Superior temporal gyrus (tissue), 1 donor: Measurements from ENCODE around the gene CFAP58.

ENCODE experiments used
- DNase-seq: peaks from one replicate; pipeline ENCODE4 v3.0.0-alpha.2; 2016; ENCODE audit errors: extremely low spot score

CFAP58 gene

DNA sequence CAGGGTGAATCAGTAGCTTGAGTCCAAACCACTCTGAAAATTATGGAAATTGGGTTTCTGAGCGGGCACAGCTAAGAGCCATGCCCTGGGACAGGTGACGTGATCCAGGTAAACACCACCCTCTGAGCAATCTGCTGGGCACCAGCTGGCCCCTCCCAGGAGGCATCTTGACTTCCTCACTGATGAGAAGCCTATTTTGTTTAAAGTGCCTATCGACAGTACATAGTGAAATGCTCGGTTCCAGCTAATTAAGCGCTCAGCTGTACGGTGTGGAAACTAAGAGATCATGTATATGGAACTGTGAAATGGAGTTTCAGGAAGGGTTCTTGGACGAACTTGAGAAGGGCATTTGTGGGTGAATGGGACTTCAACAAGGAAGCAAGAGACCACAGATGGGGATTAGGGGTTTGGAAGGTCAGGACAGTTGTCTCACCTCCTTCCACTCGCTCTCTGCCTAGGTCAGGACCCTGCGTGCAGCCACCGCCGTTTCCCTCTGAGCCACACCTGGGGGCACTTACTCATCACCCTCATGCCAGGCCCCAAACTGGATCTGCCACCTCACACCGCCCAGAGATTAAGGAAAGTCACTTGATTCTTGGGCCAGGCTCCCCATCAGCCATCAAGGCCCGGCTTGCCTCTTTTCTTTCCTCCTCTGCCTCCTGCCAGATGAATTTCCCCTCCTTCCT, 18.5 kb upstream of the CFAP58 start:
- no peak for DNase-seq

DNA sequence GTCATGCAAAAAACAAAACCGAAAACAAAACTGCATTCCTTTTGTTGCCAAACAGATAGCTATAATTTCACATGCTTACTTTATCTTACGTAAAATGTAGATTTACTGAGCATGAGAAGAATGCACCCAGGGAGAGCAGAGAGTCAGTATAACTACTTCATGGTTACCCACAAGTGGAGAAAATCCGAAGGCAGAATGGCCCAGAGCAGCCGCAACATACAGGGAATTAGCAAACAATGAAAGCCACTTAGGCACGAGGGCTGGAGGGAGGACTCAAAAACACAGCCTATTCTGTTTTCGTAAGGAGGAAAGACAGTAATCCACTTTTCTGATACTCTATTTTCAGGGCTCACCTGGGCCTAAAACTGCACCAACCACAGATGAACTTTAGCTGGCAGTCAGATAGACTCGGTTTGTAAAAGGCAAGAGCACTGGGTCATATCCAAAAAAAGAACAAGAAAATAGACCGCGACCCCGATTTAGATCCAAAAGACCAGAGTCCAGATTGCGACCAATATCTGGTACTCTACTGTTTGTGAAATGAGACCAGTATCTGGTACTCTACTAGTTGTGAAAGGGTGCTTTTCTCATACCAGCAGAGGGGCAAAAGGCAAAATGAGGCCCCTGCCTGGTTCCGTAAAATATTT, 16.7 kb upstream of the CFAP58 start:
- no peak for DNase-seq

- no peak for DNase-seq
Measured at GRCh38 chr10:104337521-104337984, 16.1 kb upstream of the CFAP58 start.

DNA sequence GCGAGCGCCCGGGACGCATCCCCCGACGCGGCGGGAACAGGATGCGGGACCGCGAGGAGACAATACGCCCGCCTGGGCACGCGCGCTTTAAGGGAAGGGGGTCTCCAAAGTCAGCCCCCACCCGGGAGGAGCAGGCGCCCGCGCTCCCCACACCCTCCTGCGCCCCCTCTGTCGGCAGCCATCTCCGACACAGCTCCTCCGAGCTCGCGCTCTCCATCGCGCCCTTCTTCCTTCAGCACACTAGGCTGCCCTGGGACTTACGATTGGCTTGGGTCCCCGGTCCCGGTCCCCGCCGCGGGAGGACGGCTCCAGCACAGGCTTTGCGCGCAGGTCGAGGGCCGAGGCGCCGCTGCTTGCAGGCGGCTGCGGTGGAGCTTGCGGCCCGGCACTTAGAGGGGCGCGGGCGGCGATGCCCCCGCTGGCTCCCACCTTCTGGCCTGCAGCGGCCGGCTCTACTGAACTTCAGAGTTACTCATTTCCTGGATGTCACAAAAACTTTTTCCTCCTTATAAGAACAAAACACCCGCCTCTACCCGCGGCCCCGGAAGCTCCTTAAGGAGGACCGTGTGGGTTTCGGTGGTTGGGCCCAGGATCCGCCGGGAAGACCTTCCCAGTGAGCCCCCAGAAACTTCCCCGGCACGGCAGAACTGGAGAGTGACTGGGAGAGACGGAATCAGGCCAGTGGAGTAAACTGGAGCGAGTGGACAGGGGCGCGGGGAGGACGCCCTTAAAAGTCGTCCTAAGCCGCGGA, 15.5 kb upstream of the CFAP58 start, which contains the start of gene ITPRIP:
Gene ITPRIP, minus strand, starts transcription at position 481 of the 751 bp plus-strand sequence. CDS start 22,414 bp downstream, outside the sequence.
- peak; percentile 64 for DNase-seq

GRCh38 chr10:104339469-104340110, 14.0 kb upstream of the CFAP58 start:
- DNase-seq = peak; percentile 61

DNA sequence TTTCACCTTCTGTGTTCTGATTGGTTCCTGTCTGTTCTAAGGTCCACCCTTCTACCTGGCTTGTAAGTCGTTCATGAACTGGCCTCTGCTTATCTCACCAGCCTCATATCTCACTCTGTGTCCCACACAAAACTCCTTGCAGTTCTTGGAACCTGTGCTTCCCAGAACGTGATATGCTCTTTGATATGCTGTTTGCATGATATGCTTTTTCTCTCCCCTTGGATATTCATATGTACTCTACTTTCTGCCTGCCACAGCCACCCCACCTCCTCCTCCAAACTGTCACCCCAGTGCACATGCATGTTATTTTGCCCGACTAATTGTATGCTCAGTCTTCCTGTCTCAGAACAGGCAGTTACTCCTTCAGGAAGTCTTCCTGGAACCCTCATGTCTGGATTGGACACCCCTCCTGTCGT, 13.5 kb upstream of the CFAP58 start:
- no peak for DNase-seq

GRCh38 chr10:104340641-104341040, 13.0 kb upstream of the CFAP58 start:
- DNase-seq = no peak

DNA sequence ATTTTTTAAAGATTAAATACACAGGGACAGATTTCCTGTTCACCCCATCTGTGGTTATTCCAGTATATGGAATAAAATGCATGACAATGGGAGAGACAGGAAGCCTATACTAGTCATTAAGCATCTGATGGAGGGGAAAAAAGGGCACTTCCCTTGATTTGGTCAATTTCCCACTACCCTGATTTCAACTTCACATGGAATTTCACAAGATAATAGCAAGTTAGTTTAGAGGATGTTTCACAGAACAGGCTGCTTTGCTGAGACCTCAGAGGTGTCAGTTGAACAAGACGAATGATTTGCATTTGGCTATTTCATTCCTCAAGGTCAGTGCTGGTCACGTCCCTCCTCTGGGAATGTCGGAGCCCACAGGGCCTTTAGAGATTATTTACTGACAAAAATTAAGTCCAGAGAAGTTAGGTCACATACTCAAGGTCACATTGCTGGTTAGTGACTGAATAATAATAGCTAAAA, 10.7 kb upstream of the CFAP58 start:
- DNase-seq = no peak

GRCh38 chr10:104344219-104344618, 9.4 kb upstream of the CFAP58 start:
- no peak for DNase-seq

- DNase-seq = no peak
Measured at GRCh38 chr10:104345515-104345914, 8.1 kb upstream of the CFAP58 start.

GRCh38 chr10:104345941-104346340, 7.7 kb upstream of the CFAP58 start:
- DNase-seq = no peak

DNA sequence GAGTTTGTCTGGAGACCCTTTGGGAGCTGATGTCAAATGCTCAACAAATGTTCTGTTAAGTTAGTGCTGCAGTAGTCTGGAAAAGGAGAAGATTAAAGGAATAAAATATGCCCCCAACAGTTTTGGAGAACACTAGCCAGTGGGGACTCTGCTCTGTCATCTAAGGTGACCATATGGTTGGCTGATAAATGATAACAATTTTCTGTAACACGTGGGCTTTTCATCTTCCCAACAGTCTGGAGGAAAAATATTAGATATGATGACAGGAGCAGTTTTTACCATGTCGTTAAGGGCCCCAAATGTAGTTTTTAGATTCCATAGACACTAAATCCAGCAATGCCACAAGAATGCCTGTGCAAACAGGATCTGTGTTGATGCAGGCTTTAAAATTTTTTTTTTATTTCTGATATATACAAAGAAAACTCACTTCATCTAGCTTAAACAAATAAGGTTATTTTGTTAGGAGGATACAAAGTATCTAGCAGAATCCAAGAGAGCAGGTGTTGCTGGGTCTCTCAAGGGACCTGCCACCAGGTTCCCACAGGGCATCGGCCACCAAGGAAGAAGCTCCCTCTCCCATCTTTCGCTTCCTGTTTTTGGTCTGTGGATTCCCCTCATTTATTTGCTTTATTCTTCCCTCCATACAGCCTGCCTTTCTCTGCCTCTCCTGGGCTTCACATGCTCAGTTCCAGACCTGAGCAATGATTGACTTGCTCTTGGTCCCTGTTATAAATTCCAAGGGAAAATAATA, 6.2 kb upstream of the CFAP58 start:
- DNase-seq = no peak

DNA sequence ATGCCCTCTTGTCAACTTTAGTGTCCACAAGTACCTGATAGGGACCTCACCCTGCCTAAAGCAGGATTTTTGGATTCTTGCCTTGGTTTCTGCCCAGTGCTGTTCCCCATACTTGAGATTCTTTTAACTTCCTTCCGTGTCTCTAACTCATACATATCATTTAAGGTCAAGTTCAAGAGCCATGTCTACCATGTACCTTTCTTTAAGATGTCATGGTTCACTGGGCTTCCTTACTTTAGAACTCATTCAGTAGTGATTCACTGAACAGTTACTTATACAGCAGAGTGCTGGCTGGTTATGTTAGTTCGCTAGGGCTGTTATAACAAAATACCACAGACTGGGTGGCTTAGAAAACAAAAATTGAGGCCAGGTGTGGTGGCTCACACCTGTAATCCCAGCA, 5.0 kb upstream of the CFAP58 start:
- DNase-seq = no peak

DNA sequence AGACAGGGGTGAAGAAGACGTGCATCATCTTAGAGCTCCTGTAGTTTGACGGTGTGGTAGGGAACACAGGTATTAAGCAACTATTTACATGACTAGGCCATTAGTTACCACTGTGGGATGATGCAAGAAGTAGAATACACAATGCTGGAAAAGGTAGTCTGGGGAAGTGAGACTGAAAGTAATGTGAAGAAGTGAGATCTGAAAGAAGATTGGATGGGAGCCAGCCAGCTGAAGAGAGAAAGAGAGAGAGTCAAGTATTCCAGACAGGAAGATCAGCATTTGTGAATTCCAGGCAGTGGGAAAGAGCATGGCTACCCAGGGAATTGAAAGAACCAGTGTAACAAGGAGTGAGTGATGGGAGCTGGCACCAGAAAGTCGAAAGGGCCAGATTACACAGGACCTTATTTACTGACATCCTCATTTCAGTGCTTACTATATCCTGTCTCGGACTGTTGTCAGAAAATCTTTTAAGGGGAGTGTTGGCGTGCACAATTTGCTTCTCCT, 4.0 kb upstream of the CFAP58 start:
- DNase-seq = peak; percentile 61

DNA sequence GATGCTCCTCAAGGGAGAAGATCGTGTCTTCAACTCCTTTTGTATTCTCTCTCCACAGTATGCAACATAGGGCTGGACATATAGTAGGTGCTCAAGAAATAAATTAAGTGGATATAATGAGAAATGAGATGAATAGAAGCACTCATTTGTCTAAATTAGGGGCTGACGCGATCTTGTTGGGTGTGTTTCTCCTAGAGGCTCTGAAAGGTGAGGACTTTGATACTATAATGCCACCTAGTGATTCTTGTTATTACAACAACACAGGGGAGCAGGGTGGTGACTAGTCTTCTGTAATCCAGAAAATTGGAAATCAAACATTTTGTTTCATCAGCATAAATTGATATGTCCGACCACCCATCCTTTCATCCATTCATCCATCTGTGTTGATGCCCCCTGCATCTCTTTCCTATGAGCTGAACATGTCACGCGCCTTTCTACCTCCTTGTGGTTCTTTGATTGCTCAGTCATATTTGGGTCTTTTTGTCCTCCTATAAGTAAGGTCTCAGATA, 3.5 kb upstream of the CFAP58 start:
- peak; percentile 91 for DNase-seq

GRCh38 chr10:104351061-104351702, 2.5 kb upstream of the CFAP58 start:
- no peak for DNase-seq

GRCh38 chr10:104351919-104352318, 1.7 kb upstream of the CFAP58 start:
- DNase-seq = no peak

DNA sequence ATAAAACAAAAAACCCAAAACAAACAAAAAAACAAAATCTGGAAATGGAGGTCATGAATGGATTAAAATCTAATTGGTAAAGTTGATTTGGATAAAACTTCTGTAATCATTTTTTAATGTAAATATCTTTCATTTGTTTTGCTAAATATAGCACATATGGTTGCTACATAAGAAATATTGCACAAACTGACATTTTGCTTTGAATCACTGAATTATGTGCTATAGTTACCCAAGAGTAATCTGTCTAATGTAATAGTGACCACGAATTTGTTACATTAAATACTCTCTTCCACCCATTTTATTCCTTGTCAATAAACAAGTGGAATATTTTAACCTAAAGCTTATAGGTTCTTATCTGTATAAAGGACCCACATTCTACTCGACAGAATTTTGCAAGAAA, 6.2 kb downstream of the CFAP58 start:
- DNase-seq = no peak

DNA sequence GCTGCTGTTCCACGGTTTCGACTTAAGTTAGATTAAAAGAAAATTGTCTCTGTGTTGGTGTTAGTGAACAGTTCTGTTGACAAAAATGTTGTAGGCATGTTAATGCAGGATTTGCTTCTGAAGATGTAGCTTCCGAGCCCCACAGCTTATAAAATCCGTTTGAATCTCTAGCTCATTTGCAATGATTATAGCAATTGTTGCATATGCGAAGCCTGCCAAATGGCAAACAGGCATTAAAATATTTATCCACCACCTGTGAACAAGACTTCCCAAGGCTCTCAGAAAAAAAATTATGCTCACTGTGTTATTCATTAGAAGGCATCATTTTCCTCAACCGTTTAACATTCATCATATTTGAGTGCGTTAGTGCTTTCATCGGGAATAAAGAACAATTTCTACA, 14.3 kb downstream of the CFAP58 start:
- DNase-seq = no peak

DNA sequence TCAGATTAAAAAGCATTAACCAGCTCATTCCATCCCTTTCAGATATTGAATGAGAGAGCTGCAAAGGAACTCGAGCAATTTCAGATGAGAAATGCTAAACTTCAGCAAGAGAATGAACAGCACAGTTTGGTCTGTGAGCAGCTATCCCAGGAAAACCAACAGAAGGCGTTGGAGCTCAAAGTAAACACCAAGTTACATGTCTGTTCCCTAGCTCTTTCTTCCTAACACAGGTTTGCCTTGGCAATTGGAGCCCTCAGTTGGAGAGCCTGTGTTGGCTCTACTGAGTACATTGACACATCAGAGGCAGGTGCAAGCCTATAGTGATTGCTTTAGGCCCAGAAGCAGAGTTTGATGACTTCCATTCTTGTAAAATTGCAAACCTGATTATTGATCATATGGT, 14.7 kb downstream of the CFAP58 start:
- DNase-seq = no peak
